ENCODE data around the gene RNASE9.

- TF ChIP-seq CTCF (IDR thresholded peaks at IDR 0.05 in 4 of 5, conservative IDR thresholded peaks at IDR 0.05 in 1 of 5) (no peak), POLR2A (IDR thresholded peaks at IDR 0.05) (no peak)
These were observed 9.2 kb downstream of the RNASE9 start for GRCh38 chr14:20551606-20552005.
